ENCODE measurements around the gene CDT1.

DNA sequence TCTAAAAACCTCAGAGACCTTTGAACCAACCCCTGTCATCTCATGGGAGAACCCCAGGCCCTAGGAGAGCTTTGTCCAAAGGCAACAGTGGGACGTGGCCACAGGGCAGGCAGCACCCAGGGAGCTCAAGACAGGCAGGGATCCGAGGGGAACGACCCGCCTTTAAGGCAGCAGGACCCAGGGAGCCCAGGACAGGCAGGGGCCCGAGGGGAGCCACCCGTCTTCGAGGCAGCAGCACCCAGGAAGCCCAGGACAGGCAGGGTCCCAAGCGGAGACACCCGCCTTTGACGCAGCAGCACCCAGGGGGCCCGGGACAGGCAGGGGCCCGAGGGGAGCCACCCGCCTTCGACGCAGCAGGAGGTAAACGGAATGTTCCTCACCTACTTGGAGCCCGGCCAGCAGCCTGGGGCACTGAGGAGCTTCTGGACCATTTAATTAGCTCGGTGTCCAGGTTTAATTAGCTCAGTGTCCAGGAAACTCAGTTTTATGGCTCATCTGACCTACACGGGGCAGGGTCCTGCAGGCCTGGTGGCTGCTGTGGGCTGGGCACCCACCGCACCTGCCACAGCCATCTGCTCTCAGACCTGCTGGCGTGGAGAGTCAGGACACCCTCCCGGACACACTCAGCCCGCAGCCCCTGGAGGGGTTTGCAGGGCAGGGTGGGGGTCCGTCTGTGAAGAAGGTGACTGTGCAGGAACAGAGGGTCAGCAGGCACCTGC lies 43.0 kb upstream of the CDT1 start:
- TF ChIP-seq, protein P1, sequence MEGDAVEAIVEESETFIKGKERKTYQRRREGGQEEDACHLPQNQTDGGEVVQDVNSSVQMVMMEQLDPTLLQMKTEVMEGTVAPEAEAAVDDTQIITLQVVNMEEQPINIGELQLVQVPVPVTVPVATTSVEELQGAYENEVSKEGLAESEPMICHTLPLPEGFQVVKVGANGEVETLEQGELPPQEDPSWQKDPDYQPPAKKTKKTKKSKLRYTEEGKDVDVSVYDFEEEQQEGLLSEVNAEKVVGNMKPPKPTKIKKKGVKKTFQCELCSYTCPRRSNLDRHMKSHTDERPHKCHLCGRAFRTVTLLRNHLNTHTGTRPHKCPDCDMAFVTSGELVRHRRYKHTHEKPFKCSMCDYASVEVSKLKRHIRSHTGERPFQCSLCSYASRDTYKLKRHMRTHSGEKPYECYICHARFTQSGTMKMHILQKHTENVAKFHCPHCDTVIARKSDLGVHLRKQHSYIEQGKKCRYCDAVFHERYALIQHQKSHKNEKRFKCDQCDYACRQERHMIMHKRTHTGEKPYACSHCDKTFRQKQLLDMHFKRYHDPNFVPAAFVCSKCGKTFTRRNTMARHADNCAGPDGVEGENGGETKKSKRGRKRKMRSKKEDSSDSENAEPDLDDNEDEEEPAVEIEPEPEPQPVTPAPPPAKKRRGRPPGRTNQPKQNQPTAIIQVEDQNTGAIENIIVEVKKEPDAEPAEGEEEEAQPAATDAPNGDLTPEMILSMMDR (conservative IDR thresholded peaks at IDR 0.05 in 1 of 2, IDR thresholded peaks at IDR 0.05 in 1 of 2; ENCODE audit: low read depth in 1 of 2, low read length in 2 of 2), result no peak
- TF ChIP-seq EZH2 (IDR thresholded peaks at IDR 0.05; ENCODE audit: low read length, missing control alignments), result no peak
